RWPE2 (cell line): Measurements from ENCODE around the gene KCNC1.

Source experiments
- ATAC-seq: fragments of 200-7000 bp; cut with Tn5 transposase; 3 replicates; pipeline ENCODE4 v1.9.1; 2021; ENCODE audit warnings: low read depth
- DNase-seq: peaks from one replicate; pipeline ENCODE4 v3.0.0-alpha.2; 2020; ENCODE audit warnings: low spot score
- H3K27ac ChIP-seq: fragments of 450-650 bp; 2 replicates; pipeline ENCODE4 v1.5.1; 2017; ENCODE audit warnings: mild to moderate bottlenecking; ENCODE audit not compliant: poor library complexity, severe bottlenecking
- H3K27me3 ChIP-seq: fragments of 250-450 bp; sonication (Bioruptor Pico); 2 replicates; pipeline ENCODE4 v1.5.1; 2021; ENCODE audit warnings: mild to moderate bottlenecking, moderate library complexity; ENCODE audit not compliant: insufficient read depth, poor library complexity, severe bottlenecking
- H3K36me3 ChIP-seq: fragments of 250-450 bp; sonication (Bioruptor Pico); 2 replicates; pipeline ENCODE4 v1.5.1; 2020; ENCODE audit warnings: low read depth, mild to moderate bottlenecking, moderate library complexity
- H3K4me1 ChIP-seq: fragments of 250-450 bp; sonication (Bioruptor Pico); 2 replicates; pipeline ENCODE4 v1.5.1; 2021; ENCODE audit warnings: mild to moderate bottlenecking, moderate library complexity; ENCODE audit not compliant: insufficient read depth, poor library complexity, severe bottlenecking
- H3K4me3 ChIP-seq: fragments of 250-450 bp; sonication (Bioruptor Pico); 2 replicates; pipeline ENCODE4 v1.5.1; 2021; ENCODE audit warnings: mild to moderate bottlenecking, moderate library complexity; ENCODE audit not compliant: severe bottlenecking
- H3K9me3 ChIP-seq: fragments of 250-450 bp; sonication (Bioruptor Pico); 2 replicates; pipeline ENCODE4 v1.5.1; 2021; ENCODE audit warnings: mild to moderate bottlenecking, moderate library complexity; ENCODE audit not compliant: severe bottlenecking
- CTCF ChIP-seq: fragments of 450-650 bp; IDR thresholded peaks from one replicate; pipeline ENCODE4 v1.5.1; 2017; ENCODE audit warnings: mild to moderate bottlenecking, moderate library complexity; ENCODE audit not compliant: poor library complexity, severe bottlenecking

The KCNC1 gene

GRCh38 chr11:17702876-17703275 lies 31.7 kb upstream of the KCNC1 start:
- Histone ChIP-seq H3K4me1 (no peaks in the 10 kb centered on the region), H3K9me3 (no peaks in the 10 kb centered on the region), H3K27ac (no peak overlapping the region), H3K36me3 (no peaks in the 10 kb centered on the region), H3K4me3 (no peak overlapping the region), H3K27me3 (peaks cover 3% of the 10 kb centered on the region)
- DNase-seq (no peak), ATAC-seq (no peak)
- TF ChIP-seq CTCF: no peak

- DNase-seq: no peak
- Histone ChIP-seq H3K9me3 (no peaks in the 10 kb centered on the region), H3K36me3 (no peaks in the 10 kb centered on the region), H3K27me3 (no peaks in the 10 kb centered on the region), H3K4me1 (no peaks in the 10 kb centered on the region), H3K4me3 (no peak overlapping the region), H3K27ac (no peak overlapping the region)
- ATAC-seq: no peak
- no peak for TF ChIP-seq CTCF
Measured at GRCh38 chr11:17703951-17704350, 30.6 kb upstream of the KCNC1 start.

- DNase-seq (no peak), ATAC-seq (no peak)
- no peaks in the 10 kb centered on the region for H3K4me1 ChIP-seq
- no peak overlapping the region for H3K4me3 ChIP-seq
- peaks cover 11% of the 10 kb centered on the region for H3K27me3 ChIP-seq
- H3K9me3 ChIP-seq: no peaks in the 10 kb centered on the region
- H3K27ac ChIP-seq: no peak overlapping the region
- H3K36me3 ChIP-seq: no peaks in the 10 kb centered on the region
- no peak for TF ChIP-seq CTCF
Measured at GRCh38 chr11:17707830-17708229, 26.8 kb upstream of the KCNC1 start.

GRCh38 chr11:17711836-17712235 lies 22.7 kb upstream of the KCNC1 start:
- H3K4me3 ChIP-seq: no peak overlapping the region
- ATAC-seq: no peak
- no peaks in the 10 kb centered on the region for H3K4me1 ChIP-seq
- H3K36me3 ChIP-seq: no peaks in the 10 kb centered on the region
- peaks cover 50% of the 10 kb centered on the region for H3K27me3 ChIP-seq
- DNase-seq: no peak
- no peak overlapping the region for H3K27ac ChIP-seq
- no peak for TF ChIP-seq CTCF
- H3K9me3 ChIP-seq: no peaks in the 10 kb centered on the region

- H3K9me3 ChIP-seq: no peaks in the 10 kb centered on the region
- H3K4me3 ChIP-seq: no peak overlapping the region
- no peaks in the 10 kb centered on the region for H3K36me3 ChIP-seq
- H3K4me1 ChIP-seq: no peaks in the 10 kb centered on the region
- DNase-seq (no peak), ATAC-seq (no peak)
- H3K27ac ChIP-seq: no peak overlapping the region
- H3K27me3 ChIP-seq: peaks cover 70% of the 10 kb centered on the region
- TF ChIP-seq CTCF: no peak
Measured at GRCh38 chr11:17713851-17714250, 20.7 kb upstream of the KCNC1 start.
